ENCODE results near the gene KRT79.

DNA sequence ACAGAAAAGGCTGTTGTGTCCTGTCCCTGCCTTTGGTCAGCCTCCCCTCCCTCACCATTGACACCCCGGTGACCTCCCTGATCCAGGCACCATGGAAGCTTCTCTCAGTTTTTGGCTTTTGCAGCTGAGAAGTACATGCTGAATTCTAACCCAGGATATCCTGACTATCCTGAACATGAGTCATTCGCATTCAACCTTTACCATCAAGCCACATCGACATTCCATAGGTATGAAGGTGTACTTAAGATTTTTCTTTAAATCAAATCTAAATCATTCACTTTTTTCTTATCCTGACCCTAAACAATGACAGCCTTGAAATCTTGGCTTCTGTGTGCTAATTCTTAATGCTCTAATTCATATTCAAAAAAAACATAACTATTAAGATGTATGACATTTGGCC, 23.4 kb upstream of the KRT79 start:
- TF ChIP-seq, protein P1, sequence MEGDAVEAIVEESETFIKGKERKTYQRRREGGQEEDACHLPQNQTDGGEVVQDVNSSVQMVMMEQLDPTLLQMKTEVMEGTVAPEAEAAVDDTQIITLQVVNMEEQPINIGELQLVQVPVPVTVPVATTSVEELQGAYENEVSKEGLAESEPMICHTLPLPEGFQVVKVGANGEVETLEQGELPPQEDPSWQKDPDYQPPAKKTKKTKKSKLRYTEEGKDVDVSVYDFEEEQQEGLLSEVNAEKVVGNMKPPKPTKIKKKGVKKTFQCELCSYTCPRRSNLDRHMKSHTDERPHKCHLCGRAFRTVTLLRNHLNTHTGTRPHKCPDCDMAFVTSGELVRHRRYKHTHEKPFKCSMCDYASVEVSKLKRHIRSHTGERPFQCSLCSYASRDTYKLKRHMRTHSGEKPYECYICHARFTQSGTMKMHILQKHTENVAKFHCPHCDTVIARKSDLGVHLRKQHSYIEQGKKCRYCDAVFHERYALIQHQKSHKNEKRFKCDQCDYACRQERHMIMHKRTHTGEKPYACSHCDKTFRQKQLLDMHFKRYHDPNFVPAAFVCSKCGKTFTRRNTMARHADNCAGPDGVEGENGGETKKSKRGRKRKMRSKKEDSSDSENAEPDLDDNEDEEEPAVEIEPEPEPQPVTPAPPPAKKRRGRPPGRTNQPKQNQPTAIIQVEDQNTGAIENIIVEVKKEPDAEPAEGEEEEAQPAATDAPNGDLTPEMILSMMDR (IDR thresholded peaks at IDR 0.05; ENCODE audit: low read length), result no peak
- no peak for TF ChIP-seq EZH2 (IDR thresholded peaks at IDR 0.05; ENCODE audit: borderline replicate concordance, low read length)

Data from OCI-LY1 (cell line).